Activated T-cell treated with anti-CD3 and anti-CD28 coated beads, Interleukin-2, amount 50 U/mL, for 72 hours (primary cell): ENCODE results near the gene HDAC9. TPM values are rescaled to one million over a fixed set of nuclear protein-coding genes. Genes with fewer than 3 reads are reported as not detected.
"Not testable (repeated sequence)": the region's sequence is repeated elsewhere in the genome, so short reads cannot be mapped to it uniquely, and the experiment has no call there.

Source experiments
- ATAC-seq, 2 donors: fragments of 150-1000 bp; cut with Tn5 transposase; replicated peaks in 1 of 2; 2 replicates each; pipeline ENCODE4 v1.10.0; 2021; ENCODE audit warnings: moderate library complexity in 2 of 2, mild to moderate bottlenecking in 1 of 2
- DNase-seq, 2 donors: peaks; one replicate each; pipeline ENCODE4 v3.0.0; 2021 to 2022; ENCODE audit warnings: mixed read lengths in 1 of 2
- H3K27ac Mint-ChIP-seq: one replicate; pipeline ENCODE4 v1.8.0; 2022; ENCODE audit warnings: mild to moderate bottlenecking, moderate library complexity, mixed read lengths
- H3K27me3 Mint-ChIP-seq: one replicate; pipeline ENCODE4 v1.8.0; 2022; ENCODE audit warnings: low read depth, mixed read lengths
- H3K36me3 Mint-ChIP-seq, 2 donors: one replicate each; pipeline ENCODE4 v1.8.0; 2022; ENCODE audit warnings: mixed read lengths in 2 of 2, mild to moderate bottlenecking in 1 of 2; ENCODE audit not compliant: insufficient read depth in 2 of 2
- H3K4me1 Mint-ChIP-seq: one replicate; pipeline ENCODE4 v1.8.0; 2022; ENCODE audit warnings: low read depth, mixed read lengths
- H3K4me3 Mint-ChIP-seq, 2 donors: one replicate each; pipeline ENCODE4 v1.8.0; 2022; ENCODE audit warnings: mild to moderate bottlenecking in 2 of 2, mixed read lengths in 2 of 2, moderate library complexity in 2 of 2
- H3K9me3 Mint-ChIP-seq, 2 donors: one replicate each; pipeline ENCODE4 v1.8.0; 2022; ENCODE audit warnings: mixed read lengths in 2 of 2
- total RNA-seq, 2 donors: library from RNA; stranded (reverse); gene quantifications; one replicate each; pipeline ENCODE4 v1.2.3, GENCODE V29; 2022

HDAC9 gene
- total RNA-seq, 2 donors from 2014 or later: 0.55 to 2.9 TPM

DNA sequence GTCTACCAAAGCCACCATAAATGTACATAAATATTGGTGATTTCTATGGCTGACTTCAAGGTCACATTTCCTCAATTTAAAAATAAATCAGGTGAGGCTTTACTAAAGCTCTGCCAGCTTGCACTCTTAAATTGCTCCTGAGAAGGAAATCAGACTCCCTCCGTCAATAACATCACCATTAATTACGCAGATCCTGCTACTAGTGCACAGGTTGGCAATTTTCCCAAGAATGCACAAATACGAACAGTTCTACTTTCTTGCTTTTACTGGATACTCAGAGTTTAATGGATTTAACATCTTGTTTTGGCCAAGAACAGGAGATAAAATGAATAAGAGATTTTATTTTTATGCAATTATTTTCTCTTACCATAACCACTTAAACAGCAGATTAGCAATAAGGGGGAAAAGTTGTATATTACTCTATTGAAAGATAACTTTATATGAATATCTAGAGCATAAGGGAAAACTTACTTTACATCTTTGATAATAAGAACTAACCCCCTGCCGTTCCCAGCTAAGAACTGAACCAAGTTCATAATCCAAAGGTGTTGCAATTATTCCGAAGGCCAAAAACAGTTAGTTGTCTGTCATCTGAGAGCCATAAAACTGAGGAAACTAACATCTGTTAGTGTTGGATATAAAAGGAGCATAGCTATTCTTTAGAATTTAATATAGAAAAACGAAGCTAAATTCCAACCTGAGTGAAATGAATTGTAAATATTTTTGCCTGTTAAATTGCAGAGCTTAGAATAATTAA is 481.3 kb downstream of the HDAC9 start:
- H3K4me3 Mint-ChIP-seq: no peak overlapping the region
- peaks cover 6 to 14% of the 10 kb centered on the region in 2 donors for H3K9me3 Mint-ChIP-seq
- no peaks in the 10 kb centered on the region for H3K27me3 Mint-ChIP-seq
- H3K27ac Mint-ChIP-seq: no peak overlapping the region
- no peaks in the 10 kb centered on the region for H3K4me1 Mint-ChIP-seq
- H3K36me3 Mint-ChIP-seq: peaks cover 0 to 2% of the 10 kb centered on the region in 2 donors
- no peak for ATAC-seq
- DNase-seq: no peak

DNA sequence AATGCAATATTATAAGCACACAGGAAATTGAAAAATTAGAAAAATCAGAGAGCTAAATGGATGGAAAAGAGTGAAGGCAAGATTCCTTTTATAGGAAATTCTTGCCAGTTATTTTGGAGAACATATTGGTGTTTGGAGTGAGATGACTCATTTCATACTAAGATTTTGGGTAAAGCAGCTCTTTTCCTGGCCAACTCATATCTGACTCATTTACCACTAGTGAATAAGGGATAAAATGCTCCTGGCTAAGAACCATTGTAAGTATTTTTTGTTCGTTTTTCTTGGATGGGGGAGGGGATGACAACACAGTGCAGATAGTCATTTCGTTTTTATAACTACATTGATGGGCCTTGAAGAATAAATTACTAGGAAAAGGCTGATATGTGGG is 482.6 kb downstream of the HDAC9 start:
- no peak overlapping the region for H3K27ac Mint-ChIP-seq
- no peaks in the 10 kb centered on the region for H3K27me3 Mint-ChIP-seq
- peaks cover 0 to 2% of the 10 kb centered on the region in 2 donors for H3K36me3 Mint-ChIP-seq
- no peaks in the 10 kb centered on the region for H3K4me1 Mint-ChIP-seq
- peaks cover 7 to 14% of the 10 kb centered on the region in 2 donors for H3K9me3 Mint-ChIP-seq
- no peak overlapping the region for H3K4me3 Mint-ChIP-seq
- no peak for DNase-seq
- no peak for ATAC-seq

DNA sequence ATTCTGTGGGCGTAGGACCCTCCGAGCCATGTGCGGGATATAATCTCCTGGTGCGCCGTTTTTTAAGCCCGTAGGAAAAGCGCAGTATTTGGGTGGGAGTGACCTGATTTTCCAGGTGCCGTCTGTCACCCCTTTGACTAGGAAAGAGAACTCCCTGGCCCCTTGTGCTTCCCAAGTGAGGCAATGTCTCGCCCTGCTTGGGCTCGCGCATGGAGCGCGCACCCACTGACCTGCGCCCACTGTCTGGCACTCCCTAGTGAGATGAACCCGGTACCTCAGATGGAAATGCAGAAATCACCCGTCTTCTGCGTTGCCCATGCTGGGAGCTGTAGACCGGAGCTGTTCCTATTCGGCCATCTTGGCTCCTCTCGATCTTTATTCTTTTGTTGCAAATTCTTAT is 495.2 kb downstream of the HDAC9 start:
- not testable (repeated sequence) for H3K27me3 Mint-ChIP-seq, H3K36me3 Mint-ChIP-seq, ATAC-seq, H3K4me3 Mint-ChIP-seq, H3K4me1 Mint-ChIP-seq, H3K27ac Mint-ChIP-seq, DNase-seq, H3K9me3 Mint-ChIP-seq

DNA sequence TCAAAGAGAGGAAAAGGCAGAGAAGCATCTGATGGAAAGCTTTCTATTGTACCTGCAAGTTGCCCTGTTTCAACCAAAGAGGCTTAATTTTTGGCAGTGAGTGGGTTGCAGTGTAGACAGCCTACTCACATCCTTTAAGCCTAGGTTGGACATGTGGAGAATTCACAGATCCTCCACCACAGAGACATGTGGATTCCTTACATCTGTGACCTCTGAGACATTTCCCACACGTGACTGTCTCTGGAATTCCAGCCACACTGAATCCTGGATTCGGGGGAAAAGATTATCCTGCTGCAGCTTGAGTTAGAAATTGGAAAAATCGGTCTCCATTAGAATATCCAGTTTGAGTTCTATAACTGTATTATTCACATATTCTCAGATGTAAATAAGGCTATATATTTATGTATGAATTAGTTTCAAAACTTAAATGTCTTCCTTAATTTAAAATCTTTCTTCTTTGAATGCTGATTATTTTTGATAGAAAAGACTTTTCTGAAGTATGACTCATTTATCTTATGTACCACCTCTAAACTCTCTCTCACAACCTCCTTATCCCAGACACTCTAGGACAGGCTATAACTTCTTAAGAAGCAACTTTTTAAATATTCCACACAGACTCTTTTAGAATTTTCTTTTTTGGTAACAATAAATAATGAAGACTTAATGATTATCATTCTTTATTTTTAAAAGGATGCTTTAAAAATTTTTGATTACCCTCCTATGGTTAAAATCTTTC is 498.6 kb downstream of the HDAC9 start:
- no peak overlapping the region for H3K27ac Mint-ChIP-seq
- H3K9me3 Mint-ChIP-seq: peaks cover 0 to 2% of the 10 kb centered on the region in 2 donors
- DNase-seq (no peak), ATAC-seq (no peak)
- no peak overlapping the region for H3K4me3 Mint-ChIP-seq
- H3K36me3 Mint-ChIP-seq: no peaks in the 10 kb centered on the region
- no peaks in the 10 kb centered on the region for H3K27me3 Mint-ChIP-seq
- no peaks in the 10 kb centered on the region for H3K4me1 Mint-ChIP-seq

DNA sequence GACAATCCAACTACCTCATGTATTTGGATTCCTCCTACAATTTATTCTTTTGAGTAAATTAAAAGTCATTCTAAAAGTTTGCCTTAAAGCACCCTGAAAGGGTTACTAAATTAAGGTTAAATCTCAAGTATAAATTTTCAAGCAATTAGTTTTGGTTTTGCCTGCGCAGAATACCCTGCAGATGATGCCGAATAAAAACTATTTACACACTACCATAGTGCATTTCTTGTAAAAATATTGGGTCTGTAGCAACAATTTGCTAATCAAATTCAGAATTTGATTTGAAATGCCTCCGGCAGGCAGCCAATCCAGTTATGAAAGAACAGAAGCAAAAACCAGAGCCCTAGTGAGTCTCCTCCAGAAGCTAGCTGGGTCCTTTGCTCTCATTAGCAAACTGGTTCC is 499.7 kb downstream of the HDAC9 start:
- DNase-seq: no peak
- Mint-ChIP-seq H3K4me3 (no peak overlapping the region), H3K27me3 (no peaks in the 10 kb centered on the region), H3K36me3 (no peaks in the 10 kb centered on the region), H3K27ac (no peak overlapping the region), H3K9me3 (peaks cover 0 to 2% of the 10 kb centered on the region in 2 donors), H3K4me1 (no peaks in the 10 kb centered on the region)
- no peak for ATAC-seq

DNA sequence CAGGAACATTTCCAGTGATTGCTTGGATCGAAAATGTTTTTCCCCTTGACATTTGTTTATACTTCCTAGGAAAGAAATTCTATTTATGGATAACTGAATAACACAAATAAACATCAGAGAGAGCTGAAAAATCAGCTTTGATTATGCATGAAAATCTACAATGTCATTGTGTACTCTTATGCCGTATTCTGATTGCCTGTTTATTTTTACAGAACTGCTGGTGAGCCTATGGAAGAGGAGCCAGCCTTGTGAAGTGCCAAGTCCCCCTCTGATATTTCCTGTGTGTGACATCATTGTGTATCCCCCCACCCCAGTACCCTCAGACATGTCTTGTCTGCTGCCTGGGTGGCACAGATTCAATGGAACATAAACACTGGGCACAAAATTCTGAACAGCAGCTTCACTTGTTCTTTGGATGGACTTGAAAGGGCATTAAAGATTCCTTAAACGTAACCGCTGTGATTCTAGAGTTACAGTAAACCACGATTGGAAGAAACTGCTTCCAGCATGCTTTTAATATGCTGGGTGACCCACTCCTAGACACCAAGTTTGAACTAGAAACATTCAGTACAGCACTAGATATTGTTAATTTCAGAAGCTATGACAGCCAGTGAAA is 500.4 kb downstream of the HDAC9 start:
- no peak overlapping the region for H3K27ac Mint-ChIP-seq
- peaks cover 0 to 2% of the 10 kb centered on the region in 2 donors for H3K9me3 Mint-ChIP-seq
- DNase-seq (no peak), ATAC-seq (no peak)
- no peaks in the 10 kb centered on the region for H3K27me3 Mint-ChIP-seq
- no peaks in the 10 kb centered on the region for H3K4me1 Mint-ChIP-seq
- no peaks in the 10 kb centered on the region for H3K36me3 Mint-ChIP-seq
- H3K4me3 Mint-ChIP-seq: no peak overlapping the region

DNA sequence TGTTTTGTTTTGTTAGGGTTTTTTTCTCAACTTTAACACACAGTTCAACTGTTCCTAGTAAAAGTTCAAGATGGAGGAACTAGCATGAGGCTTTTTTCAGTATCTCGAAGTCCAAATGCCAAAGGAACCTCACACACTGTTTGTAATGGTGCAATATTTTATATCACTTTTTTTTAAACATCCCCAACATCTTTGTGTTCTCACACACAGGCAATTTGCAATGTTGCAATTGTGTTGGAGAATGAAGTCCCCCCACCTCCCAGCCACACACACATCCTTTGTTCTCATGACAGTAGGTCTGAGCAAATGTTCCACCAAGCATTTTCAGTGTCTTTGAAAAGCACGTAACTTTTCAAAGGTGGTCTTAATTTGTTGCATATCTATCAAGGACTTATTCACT is 501.0 kb downstream of the HDAC9 start:
- no peaks in the 10 kb centered on the region for H3K36me3 Mint-ChIP-seq
- ATAC-seq (no peak), DNase-seq (no peak)
- no peak overlapping the region for H3K27ac Mint-ChIP-seq
- no peaks in the 10 kb centered on the region for H3K27me3 Mint-ChIP-seq
- peaks cover 0 to 2% of the 10 kb centered on the region in 2 donors for H3K9me3 Mint-ChIP-seq
- no peaks in the 10 kb centered on the region for H3K4me1 Mint-ChIP-seq
- no peak overlapping the region for H3K4me3 Mint-ChIP-seq

DNA sequence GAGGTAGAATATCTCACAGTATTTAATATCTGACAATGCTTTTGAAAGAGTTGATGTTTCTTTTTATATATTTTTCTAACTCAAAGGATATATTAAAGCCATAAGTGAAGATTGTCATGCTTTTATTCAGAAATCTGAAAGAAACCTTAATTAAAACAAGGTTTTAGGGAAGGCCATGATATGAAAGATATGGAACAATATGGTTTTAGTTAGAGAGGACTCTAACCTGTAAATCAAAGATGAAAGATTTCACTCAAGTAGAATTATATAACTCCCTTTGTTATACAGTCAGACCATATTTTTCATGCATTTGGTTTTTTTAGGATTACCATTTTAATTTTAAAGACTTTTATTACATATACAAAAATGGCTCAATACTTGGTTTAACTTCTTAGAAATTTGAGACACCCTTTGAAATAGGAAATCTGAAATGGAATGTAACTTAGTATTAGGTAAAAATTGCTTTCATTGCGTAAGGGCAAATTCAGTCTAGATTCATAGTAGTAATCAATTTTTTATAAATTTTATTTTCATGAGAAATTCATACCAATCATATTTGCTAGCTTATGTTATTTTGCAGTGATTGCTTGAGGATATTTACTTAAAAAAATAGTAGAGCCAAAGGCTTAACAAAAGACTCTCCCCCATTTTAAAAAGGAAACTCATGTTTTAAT is 502.1 kb downstream of the HDAC9 start:
- no peak for DNase-seq
- Mint-ChIP-seq H3K27ac (no peak overlapping the region), H3K4me1 (no peaks in the 10 kb centered on the region), H3K36me3 (no peaks in the 10 kb centered on the region), H3K9me3 (peaks cover 0 to 2% of the 10 kb centered on the region in 2 donors), H3K27me3 (no peaks in the 10 kb centered on the region), H3K4me3 (no peak overlapping the region)
- ATAC-seq: no peak

DNA sequence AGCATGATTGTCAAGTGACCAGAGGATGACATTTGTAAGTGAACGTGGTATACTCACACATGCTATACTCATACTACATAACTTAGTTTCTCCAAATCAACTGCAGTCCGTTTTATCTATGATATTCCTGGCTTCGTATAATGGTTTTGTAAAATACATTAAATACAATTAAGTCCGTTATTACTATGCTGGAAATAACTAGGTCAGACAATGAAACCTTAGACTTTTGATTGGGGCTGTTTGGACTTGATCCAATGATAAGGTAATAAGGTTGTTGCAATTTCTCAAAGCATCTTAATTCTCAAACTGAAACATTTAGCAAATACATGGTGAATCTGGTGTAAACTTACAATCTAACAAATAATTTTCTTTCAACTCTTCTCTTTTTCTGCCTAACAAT is 504.9 kb downstream of the HDAC9 start:
- no peaks in the 10 kb centered on the region for H3K4me1 Mint-ChIP-seq
- ATAC-seq: no peak

DNA sequence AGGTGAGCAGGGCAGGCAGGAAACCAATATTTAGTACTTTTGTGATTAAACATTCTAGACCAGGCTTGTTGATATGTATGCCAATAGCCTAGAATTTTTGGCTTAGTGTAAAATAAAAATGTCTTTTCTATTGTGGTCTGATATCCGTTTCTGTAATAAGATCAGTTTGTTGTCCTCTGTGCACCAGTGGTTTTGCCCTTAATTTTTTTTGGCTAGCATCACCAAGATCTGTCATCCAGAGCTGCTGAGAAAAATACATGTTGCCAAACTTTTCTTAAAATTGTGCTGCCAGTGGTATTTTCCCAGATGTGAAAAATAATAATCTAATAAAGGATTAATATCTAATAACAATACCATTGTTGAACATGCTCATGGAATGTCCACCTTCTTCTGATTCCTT is 506.3 kb downstream of the HDAC9 start:
- DNase-seq (no peak), ATAC-seq (no peak)
- no peaks in the 10 kb centered on the region for H3K36me3 Mint-ChIP-seq
- H3K4me1 Mint-ChIP-seq: no peaks in the 10 kb centered on the region
- H3K9me3 Mint-ChIP-seq: peaks cover 0 to 1% of the 10 kb centered on the region in 2 donors
- no peaks in the 10 kb centered on the region for H3K27me3 Mint-ChIP-seq
- no peak overlapping the region for H3K4me3 Mint-ChIP-seq
- no peak overlapping the region for H3K27ac Mint-ChIP-seq

More for the DNA sequence above, 504.9 kb downstream of the HDAC9 start:
- DNase-seq: no peak
- no peaks in the 10 kb centered on the region for H3K27me3 Mint-ChIP-seq
- no peak overlapping the region for H3K27ac Mint-ChIP-seq
- peaks cover 0 to 2% of the 10 kb centered on the region in 2 donors for H3K9me3 Mint-ChIP-seq
- H3K4me3 Mint-ChIP-seq: no peak overlapping the region
- H3K36me3 Mint-ChIP-seq: no peaks in the 10 kb centered on the region

DNA sequence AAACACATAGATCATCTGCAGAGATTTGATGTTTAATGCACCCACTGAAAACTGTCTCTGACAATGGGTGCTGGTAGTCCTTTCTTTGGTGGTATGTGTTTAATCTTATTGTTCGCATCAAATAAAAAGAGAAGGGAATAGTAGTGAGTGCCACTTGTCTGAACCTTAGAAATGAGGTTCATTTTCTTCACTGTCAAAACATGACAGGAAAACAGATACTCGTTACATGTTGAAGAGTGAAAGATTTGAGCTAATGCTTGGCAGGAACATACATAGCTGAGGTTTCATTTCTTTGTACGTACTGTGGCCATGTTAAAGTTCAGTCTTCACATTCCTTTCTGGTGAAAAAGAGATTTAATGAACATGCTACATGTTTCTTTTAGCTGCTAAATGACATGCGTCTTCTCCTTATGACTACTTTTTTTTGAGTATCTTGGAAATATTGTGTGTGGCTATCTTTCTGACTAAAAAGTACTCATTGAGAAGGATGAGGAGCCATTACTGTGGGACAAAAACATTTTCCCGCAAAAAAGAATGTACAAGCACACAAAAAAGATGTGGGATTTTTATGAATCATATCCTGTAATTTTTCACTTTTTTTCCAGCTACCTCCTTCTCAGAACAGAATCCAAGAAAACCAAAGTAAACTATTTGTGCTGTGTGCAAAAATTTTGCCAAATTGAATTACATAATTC is 513.8 kb downstream of the HDAC9 start:
- ATAC-seq (no peak), DNase-seq (no peak)
- Mint-ChIP-seq H3K9me3 (peaks cover 2 to 3% of the 10 kb centered on the region in 2 donors), H3K27me3 (no peaks in the 10 kb centered on the region), H3K4me3 (no peak overlapping the region), H3K27ac (no peak overlapping the region), H3K4me1 (no peaks in the 10 kb centered on the region), H3K36me3 (no peaks in the 10 kb centered on the region)

DNA sequence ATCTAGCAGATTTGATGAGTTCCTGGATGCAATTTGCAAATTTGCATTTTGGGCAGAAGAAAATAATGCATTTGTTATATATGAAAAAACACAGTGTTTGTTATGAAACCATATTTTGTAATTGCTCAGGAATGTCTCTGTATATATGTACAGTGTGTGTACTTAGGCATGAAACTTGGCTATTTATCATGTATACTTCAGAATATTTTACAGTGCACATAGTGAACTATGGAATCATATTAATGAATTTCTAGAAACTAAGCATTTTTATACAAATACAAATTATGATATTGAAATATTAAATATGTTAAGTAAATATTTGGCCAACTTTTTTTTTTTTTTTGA is 514.4 kb downstream of the HDAC9 start:
- Mint-ChIP-seq H3K27me3 (no peaks in the 10 kb centered on the region), H3K9me3 (peaks cover 2 to 6% of the 10 kb centered on the region in 2 donors)

More for the DNA sequence above, 514.4 kb downstream of the HDAC9 start:
- no peak overlapping the region for H3K27ac Mint-ChIP-seq
- no peak overlapping the region for H3K4me3 Mint-ChIP-seq
- H3K36me3 Mint-ChIP-seq: no peaks in the 10 kb centered on the region
- DNase-seq: no peak
- no peak for ATAC-seq
- H3K4me1 Mint-ChIP-seq: no peaks in the 10 kb centered on the region
